ENCODE results near the gene MYADML2.

MYADML2 gene

DNA sequence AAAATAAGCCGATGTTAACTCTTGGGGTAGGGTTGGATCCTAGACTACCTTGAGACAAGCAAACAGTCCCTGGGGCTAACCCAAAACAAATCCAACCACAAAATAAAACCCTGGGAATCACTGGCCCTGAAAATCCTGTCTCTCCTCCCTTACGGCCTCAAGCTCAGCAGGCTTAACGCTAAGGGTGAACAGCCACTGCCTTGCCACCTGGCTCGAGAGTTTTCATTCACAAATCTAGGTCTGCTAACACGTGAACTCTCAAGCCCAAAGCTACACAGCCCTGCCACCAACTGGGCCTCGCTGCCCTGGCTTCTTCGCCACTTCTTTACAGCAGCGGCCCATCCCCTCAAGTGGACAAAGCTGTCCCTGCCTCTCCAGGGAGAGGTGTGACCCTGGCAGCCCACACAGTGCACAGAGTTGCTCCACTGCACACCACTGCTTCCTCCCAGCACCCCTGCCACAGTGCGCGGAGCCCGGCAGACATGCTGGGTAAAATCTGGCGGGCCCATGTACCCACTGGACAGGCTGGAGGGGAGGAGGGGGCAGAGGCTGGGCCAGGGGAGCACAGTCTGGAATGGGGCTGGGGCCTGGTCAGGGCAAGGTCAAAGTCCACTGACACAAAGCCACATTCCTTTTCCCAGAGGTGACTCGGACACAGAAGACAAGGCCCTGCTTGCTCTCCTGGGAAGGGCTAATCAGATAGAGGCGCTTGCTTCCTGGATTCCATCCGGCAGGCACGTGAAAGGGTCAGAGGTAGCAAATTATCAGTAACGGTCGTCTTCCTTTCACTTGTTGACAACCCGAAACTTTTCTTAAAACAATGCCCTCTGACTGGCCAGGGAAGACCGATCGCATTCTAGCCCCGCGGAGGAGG, 36.8 kb downstream of the MYADML2 start:
- DNase-seq = no peak

DNA sequence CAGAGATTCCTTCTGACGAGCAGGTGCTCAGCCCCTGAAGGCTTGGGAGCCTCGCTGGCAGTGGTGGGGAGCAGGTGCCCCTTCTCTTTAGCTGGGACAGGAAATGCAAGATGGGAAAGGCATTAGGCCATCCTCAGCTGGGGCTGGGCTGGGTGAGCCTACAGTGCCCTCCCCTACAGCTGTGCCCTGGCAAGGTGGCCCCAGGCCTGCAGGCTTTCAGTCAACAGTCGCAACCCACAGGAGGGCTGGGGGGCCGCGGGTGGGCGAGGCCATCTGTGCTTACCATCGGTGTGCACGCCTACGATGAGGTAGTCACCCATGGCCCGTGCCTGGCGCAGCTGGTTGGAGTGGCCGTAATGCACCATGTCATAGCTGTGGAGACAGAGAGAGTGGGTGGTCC, 37.8 kb downstream of the MYADML2 start:
- DNase-seq = no peak

DNA sequence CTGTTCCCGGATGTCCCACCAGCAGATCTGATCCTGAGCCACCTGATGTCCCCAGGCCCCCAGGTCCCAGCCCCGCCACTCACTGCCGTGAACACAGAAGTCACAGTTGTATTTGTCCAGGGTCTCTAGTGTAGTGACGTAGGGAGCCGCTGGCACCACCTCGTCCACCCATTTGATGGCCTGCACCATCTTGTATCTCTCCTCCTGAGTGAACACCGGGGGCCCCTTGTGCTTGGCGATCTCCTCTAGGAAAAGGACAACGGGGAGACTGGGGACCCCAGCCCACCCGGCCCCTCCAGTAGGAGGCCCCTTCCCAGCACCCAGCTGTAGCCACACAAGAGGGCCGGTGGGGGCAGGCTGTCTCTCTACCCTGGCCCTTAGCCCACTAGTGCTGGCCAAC, 38.2 kb downstream of the MYADML2 start:
- DNase-seq = no peak

DNA sequence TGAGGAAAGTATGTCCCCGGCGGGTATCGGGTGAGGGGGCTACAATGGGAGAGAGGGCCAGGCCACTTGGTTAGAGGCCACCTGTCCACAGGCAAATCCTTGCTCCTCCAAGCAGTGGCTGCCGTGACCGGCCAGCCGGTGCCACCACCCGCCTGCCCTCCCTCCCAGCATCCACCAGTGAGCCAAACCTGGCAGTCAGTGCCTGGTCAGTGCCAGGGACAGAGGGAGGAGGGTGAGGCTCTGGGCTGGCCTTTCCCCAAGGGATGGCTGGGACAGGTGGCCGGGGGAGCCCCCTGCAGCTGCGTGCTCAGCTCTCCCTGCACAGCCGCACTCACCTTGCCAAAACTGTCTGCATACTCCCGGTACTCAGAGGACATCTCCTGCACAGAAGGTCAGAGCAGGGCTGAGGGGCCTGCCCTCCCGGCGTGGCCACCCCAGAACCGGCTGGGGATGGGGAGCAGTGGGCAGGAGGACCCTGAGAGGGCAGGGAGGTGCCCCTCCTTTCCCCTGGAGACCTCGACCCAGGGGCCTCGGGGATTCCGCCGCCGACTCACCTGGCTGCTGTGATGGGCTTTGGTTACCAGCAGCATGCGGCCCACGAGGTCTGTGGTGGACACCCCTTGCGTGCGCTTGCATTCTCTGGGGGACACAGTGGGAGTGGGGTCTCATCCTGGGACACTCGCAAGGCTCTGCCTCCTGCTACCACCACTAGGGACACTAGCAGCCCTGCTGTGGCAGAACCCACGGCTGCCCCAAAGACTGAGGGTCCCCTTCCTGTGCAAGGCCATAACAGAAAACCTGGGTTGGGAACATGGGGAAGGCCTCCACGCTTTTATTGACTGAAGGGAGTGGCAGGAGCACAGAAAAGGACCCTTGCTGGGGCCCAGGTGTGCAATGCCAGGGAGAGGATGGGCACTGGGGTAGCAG, 39.6 kb downstream of the MYADML2 start:
- no peak for DNase-seq

DNA sequence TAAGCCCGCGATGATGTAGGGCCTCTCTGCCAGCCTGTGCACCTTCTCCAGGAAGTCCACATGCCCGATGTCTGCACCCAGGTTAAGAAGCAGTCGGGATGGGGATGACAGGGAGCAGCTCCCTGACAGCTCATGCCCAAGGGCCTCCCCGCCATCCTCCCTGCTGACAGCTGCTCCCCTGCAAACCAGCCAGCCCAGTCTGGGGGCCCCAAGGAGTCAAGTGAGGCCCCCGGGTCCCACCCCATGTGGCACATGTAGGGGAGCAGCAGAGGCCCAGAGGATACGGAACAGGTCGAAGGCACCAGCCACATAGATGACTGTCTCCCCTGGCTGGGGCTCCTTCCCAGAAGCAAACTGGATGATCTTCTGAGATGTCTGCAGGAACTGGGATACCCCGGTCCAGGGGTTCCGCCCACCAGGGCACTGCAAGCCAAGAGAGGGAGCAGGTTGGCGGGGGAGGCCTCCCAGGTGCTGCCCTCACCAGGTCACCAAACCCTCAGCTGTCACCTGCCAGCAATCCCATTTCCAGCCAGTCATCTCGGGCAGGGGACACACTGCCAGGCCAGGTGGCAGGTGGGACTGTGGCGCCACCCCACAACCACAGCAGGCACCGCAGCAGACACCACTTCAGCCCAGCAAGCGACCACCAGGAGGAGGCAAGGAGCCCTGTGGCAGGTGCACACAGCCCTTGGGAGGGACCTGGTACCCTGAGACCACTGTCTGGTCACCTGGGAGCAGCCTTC, 40.4 kb downstream of the MYADML2 start:
- DNase-seq = no peak

DNA sequence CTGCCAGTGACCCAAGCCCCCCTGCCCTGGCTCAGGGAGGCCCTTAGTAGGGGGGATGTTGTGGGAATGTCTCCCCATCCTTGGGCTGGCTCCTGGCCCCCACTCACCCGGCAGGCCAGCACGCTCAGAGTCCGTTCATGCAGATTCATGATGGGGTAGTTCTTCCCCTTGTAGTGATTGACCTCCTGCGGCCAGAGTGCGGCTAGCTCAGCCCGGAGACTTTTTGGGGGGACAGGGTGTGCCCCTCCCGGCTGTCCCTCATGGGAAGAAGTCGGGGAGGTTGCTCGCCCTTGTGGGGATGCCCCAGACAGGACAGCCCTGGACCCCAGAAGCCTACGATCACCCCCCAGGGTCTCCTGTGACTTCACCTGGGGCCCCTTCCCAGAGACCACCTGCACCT, 41.0 kb downstream of the MYADML2 start:
- no peak for DNase-seq

DNA sequence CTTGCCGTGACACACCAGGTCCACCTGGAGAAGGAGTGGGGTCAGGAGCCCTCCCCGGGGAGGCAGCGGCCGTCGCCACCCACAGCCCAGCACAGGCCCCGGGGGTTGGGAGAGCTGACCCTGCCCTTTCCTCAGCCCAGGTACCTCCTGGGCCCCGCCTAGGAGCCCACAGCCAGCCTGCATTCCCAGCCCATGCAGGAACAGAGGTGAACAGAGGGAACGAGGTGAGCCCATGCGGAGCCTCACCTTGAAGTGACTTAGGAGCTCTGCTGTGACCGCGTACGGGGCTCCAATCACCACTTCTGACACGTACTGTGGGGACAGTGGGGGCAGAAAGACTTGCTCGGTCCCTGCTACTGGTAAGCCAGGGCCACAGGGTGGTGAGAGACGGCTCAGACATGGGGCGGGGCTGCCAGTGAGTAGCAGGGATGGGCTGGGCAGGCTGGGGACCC, 41.6 kb downstream of the MYADML2 start:
- DNase-seq = no peak

DNA sequence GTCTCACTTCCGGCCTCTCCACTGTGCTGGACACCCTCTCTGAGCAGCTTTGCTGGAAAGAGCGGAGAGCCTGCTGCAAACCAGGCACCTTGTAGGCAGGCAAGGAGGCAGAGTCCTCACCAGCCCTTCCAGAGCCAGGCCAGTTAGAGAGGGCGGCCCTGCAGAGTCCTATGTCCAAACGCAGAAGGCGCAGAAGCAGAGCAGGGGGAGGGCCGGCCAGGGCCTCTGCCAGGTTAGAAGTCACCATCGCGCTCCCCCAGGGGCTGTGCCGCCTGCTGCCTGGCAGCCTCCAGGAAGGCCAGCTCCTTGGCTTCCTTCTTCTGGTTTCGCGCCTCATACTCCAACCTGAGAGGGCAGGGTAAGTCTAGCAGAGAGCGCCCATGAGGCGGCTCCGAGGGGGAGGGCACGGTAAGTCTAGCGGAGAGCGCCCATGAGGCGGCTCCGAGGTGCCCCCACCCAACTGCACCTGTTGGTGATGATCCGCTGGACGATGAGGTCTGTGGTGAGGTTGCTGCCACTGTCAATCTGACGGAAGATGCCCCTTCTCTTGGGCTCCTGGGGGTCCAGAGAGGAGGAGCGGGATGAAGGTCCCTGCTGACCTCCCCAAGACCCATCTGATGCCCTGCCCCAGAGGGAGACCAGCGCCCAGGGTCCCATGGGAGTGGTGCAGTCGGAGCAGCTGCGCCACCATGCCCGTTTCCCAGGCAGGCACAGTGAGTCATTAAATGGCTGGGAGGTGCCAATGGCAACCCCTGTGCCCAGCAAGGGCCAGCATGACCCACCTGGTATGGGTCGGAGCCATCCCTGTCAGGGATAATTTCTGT, 42.2 kb downstream of the MYADML2 start:
- no peak for DNase-seq

DNA sequence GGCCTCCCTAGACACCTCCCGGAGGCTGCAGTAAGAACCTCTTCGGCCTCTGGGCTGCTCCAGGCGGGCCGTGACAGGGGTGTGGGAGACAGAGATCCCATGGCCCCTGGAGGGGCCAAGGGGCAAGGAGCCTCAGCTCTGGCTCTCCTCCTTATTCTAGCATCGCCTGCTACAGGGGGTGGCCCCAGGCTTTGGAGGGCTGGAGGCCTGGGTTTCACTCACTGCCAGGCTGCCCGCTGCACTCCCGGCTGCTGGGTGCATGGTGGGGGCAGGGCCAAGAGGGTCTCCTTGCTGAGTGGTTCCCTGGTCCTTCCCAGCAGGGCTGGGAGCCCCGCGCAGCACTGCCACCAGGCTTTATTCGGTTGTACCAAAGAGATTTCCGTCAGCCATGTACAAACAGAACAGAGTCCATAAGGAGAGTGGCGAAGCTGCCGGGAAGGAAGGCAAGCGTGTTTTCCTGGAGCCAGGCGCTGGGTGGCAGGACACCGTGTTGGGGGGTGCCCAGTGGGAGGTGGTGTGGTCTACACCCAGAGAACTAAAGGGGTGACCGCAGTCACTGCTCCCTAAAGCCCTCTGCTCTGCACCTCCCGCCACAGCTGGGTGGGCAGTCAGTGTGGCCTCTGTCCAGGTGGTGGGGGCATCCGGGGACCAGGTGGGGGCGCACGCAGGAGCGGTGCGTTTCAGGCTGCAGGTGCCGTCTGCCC, 43.0 kb downstream of the MYADML2 start:
- no peak for DNase-seq

DNA sequence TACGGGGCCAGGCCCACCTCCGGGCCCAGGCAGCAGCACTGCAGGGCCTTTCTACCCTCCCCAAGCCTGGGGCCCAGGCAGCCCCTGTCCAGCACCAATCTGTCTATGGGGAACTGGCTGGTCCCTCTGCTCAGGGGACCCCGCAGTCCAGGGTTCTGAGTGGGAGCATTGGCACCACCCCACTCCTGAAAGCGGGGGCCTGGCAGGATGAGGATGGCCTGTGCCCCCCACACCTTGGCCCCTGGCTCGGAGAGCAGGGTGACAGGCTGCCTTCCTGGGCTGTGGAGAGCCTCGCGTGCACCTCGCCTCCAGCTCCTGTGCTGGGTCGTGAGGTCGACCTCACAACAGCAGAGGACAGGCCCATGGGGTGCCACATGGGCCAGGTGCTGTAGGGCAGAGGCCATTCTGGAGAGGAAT, 43.6 kb downstream of the MYADML2 start:
- no peak for DNase-seq

DNA sequence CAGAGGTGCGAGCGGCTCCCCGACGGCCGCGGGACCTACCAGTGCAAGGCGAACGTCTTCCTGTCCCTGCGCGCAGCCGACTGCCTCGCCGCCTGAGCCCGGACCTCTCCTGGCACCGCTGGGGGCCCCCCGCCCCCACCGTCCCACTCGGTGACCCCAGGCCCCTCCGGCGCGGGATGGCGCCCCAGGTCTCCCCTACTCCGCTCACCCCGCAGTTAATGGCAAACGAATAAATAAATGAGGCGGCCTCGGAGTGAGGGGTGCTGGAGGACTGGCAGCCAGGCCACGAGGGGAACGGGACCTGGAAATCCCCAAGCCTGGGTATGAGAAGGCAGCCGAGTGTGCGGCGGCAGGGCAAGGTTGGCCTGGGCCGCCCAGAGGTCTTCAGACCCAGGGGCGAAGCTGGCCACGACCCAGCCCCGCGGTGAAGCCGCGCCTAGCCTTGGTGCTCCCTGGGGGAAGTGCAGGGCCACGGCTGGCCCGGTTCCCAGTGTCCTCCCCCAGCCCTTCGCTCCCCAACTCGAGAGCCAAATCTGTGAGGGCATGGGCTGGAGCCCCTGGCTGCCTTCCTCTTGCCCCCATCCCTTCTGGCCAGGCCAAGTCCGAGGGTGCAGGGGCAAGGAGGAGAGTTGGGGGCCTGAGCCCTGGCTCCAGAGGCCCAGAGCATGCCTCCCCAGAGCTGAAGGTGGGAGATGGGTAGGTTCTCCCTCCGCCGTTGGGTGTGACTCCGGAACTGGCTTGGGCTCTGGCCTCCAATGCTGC, 44.2 kb downstream of the MYADML2 start:
- no peak for DNase-seq

DNA sequence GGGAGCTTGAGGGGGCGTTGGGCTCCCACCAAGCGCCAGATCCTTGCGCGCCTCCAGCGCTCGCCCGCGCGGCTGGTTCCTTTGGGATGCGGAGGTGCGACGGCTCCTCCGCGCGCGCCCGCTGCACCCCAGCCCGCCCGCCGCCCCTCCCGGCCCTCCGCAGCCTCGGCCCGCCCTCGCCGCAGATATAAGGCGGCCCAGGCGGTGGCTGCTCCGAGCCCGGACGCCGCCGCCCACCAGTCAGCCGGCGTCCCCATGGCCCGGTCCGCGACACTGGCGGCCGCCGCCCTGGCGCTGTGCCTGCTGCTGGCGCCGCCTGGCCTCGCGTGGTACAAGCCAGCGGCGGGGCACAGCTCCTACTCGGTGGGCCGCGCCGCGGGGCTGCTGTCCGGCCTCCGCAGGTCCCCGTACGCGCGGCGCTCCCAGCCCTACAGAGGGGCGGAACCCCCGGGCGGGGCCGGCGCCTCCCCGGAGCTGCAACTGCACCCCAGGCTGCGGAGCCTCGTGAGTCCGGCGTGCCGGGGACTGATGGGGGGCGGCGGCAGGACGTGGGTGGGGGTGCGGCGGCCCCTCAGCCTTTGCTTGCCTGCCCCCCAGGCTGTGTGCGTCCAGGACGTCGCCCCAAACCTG, 44.9 kb downstream of the MYADML2 start, which contains the start of gene NPB:
TSS of gene NPB (plus strand) at position 216 of the 630 bp plus-strand sequence. CDS start at position 256, 40 bp downstream.
- DNase-seq = peak; percentile 35

DNA sequence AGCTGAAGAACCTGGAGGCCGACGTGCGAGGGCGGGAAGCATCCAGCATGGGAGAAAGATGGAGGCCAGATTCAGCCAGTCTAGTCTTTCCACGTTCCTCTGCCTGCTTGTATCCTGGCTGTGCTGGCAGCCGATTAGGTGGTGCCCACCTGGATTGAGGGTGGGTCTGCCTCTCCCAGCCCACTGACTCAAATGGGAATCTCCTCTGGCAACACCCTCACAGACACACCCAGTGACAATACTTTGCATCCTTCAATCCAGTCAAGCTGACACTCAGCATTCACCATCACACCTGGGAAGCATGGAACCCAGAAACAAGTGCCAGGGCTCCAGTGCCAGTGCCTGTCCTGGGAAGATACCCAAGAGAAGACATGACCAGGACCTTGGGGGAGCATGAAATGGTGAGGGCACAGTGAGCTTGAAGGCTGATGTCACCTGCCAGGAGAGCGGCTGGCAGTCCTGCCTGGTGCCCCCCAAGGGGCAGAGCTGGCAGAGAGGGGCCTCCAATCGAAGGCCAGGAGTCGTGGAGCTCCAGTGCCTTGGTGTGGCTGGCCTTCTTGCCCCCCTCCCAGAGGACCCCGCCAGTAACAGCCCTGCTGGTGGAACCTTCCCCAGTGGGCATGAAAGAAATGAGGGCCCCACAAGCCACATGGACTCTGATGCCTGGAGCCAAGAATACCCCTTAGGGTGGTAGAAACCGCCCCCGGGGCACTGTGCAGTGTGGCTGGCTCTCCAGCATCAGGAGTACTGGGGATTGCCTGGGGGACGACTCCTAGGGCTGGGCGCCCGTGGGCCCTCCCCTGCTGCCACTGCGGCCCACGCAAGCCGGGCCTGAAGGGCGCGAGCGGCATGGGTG, 45.6 kb downstream of the MYADML2 start:
- DNase-seq = no peak

DNA sequence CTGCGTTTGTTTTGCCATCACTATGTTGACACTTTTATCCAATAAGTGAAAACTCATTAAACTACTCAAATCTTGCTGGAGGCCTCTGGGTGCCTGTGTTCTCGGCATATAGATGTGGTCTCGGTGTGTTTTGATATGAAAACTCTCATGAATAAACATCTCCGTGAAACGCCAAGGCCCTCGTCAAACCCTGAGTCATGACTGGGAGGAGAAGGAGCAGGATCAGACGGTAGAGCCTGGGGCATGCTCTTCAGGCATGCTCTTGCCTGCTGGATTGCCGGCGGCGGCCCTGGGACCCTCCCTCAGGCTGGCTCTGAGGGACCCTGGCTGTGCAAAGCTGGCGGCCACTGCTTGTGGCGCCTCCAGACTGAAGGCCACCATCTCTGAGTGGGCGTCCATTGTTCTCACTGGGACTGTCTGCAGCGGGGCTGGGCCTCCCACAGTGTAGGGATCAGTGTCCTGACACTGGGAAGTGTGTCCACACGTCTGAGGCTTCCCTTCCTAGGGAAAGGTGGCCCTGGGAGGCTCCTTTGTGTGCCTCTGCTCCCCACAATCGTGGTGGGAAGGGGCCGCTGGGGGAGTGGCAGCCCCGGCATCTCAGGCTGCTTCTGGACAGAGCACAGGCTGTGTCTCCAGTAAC, 46.7 kb downstream of the MYADML2 start:
- no peak for DNase-seq

DNA sequence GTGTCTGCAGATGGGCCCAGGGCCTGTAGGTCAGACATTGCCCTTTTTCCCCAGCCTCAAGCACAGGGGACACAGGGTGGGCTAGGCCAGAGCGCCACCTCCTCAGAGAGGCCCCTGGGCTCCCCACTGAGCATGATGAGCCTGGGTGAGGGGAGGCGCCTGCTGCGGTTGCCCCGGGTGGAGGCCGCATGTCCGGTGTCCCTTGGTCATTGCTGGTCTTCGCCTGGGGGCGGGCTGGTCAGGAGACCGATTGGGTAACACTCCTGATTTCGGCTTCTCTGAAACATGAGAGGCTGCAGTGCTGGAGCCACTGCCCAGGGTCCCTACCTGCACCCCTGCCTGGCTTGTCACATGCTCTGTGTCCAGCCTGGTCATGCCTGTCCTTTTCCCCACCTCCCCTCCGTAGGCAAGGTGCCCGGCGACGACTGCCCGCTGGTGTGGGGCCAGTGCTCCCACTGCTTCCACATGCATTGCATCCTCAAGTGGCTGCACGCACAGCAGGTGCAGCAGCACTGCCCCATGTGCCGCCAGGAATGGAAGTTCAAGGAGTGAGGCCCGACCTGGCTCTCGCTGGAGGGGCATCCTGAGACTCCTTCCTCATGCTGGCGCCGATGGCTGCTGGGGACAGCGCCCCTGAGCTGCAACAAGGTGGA, 47.4 kb downstream of the MYADML2 start:
- no peak for DNase-seq

DNA sequence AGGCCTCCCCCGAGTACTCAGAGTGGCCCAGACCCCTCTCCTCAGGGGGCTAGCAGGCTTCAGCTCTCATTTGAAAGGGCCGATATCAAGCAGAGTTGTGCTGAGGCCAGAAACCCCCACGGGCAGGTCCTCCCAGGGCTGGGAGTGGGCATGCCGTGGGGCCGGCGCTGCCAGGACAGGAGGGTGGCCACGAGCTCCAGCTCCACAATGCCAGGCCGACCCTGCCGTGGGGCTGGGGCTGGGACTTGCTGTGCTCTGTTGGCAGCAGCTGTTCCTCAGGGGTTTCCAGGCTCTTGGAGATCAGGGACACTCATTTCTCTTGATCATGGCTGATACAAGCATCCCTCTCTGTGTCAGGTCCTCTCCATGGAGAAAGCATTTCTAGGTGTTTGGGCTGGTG, 48.1 kb downstream of the MYADML2 start:
- no peak for DNase-seq

DNA sequence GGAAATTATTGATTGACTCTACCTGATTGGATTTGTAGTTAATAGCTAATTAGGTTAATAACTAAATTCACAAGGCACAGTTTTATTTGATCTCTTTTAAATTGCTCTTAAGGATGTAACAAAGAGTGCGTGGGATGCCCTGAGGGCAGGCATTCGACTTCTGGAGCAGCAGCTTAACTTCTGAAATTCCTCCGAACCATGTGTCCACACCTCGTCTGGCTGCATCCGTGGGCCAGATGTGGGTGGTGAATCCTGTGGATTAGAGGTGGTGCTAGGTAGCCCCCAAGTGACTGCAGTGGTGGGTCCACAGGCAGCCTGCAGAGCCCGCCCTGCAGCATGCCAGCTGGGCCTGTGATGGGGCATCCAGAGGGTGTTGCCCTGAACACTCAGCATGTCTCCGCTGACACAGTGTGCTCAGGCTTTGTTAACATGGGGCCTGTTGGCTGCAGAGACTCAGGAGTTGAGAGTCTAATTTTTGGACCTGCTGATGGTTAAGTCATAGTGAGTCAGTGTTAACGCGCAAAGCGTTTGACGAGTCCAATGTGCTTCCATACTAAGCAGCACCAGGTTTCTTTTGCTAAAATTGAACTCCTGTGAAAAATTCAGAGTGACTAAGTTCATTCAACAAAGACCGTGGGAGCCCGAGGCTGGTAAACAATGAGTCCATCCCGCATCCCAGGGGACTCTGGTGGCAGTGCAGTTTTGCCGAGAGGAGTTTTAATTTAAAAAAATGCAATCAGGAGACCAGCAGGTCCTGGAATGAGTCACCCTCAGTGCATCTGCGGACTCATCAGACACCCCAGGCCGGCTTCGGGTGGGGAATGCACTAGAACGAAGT, 48.8 kb downstream of the MYADML2 start:
- DNase-seq = no peak
